Adrenal gland (tissue), 5 donors: ENCODE results near the gene PRKAR1B.
A peak's percentile ranks its signal among the peaks of the same experiment; 100 is the strongest.

Experiments
- CTCF ChIP-seq, 6 experiments: fragments of 450-650 bp in 4 of 6; fragments of 200-600 bp in 2 of 6; sonication (generic) in 1 of 6; IDR thresholded peaks; 1 replicate in 5 of 6; 2 replicates in 1 of 6; pipeline versions ENCODE4 v1.5.1 to v1.8.0; 2016 to 2021; ENCODE audit warnings: antibody characterized with exemption in 6 of 6, mild to moderate bottlenecking in 2 of 6, moderate library complexity in 1 of 6
- POLR2A ChIP-seq, 2 donors: fragments of 450-650 bp; IDR thresholded peaks; one replicate each; pipeline ENCODE4 v1.6.1; 2017; ENCODE audit warnings: antibody characterized with exemption in 2 of 2, mild to moderate bottlenecking in 2 of 2, moderate library complexity in 1 of 2
- donor health status: DM: no; HTN: no; CAD: no.

GRCh38 chr7:561631-562373 is 165.3 kb downstream of the PRKAR1B start:
- TF ChIP-seq POLR2A (IDR thresholded peaks at IDR 0.05) (no peak), CTCF (IDR thresholded peaks at IDR 0.05) (peak in 1 of 6 experiments; percentile 6)
